Left lung (tissue), 10 donors: ENCODE data around the gene IRX4. TPM values are rescaled to one million over a fixed set of nuclear protein-coding genes. Genes with fewer than 3 reads are reported as not detected.

ENCODE experiments used
- ATAC-seq: fragments of 200-7000 bp; cut with Tn5 transposase; one replicate; pipeline ENCODE4 v1.9.1; 2020; ENCODE audit warnings: moderate library complexity
- DNase-seq, 4 donors: peaks; one replicate each; pipeline ENCODE4 v3.0.0-alpha.2; 2013 to 2020
- H3K27ac ChIP-seq, 2 donors: fragments of 200-600 bp; sonication (generic) in 1 of 2; one replicate each; pipeline versions ENCODE4 v1.5.0 to v1.8.0; 2020 to 2021
- H3K27me3 ChIP-seq, 2 donors: fragments of 200-600 bp; sonication (generic) in 1 of 2; one replicate each; pipeline versions ENCODE4 v1.5.0 to v1.8.0; 2020 to 2021
- H3K36me3 ChIP-seq, 2 donors: fragments of 200-600 bp; sonication (generic) in 1 of 2; one replicate each; pipeline versions ENCODE4 v1.5.0 to v1.8.0; 2020 to 2021
- H3K4me1 ChIP-seq, 2 donors: fragments of 200-600 bp; one replicate each; pipeline ENCODE4 v1.8.0; 2021
- H3K4me3 ChIP-seq, 2 donors: fragments of 200-600 bp; sonication (generic) in 1 of 2; one replicate each; pipeline versions ENCODE4 v1.5.0 to v1.8.0; 2020 to 2021; ENCODE audit warnings: mild to moderate bottlenecking in 1 of 2
- H3K9me3 ChIP-seq, 2 donors: fragments of 200-600 bp; sonication (generic) in 1 of 2; one replicate each; pipeline versions ENCODE4 v1.5.0 to v1.8.0; 2020 to 2021
- intact Hi-C, 2 donors: fragments of 100-400 bp; cut with DNase I; formaldehyde crosslinking; loops; one replicate each; pipeline versions ENCODE4 v1.11.2 to v1.14.2; 2022
- polyA plus RNA-seq, 6 donors: library from polyadenylated mRNA; unstranded; fragments of 120-200 nt; gene quantifications; one replicate each; pipeline ENCODE4 v1.2.1, GENCODE V29; 2013; ENCODE audit not compliant: insufficient read length in 6 of 6
- total RNA-seq, 2 donors: library from RNA; stranded (reverse); fragmentation: NEBNext Ultra II Directional; extraction: Animal tissue kit (Norgen Biotek cat#: 25700); gene quantifications; one replicate each; pipeline ENCODE4 v1.2.1, GENCODE V29; 2021
- TF ChIP-seq, protein P1 (sequence below), 2 donors: fragments of 200-600 bp; sonication (generic) in 1 of 2; IDR thresholded peaks; one replicate each; pipeline versions ENCODE4 v1.5.0 to v1.8.0; 2021; ENCODE audit warnings: antibody characterized with exemption in 2 of 2
- donor health status: DM: no; HTN: yes; CAD: no.
- donor health status: DM: no; HTN: no; CAD: no.

Gene IRX4
- total and polyA plus RNA-seq, 8 donors, result not detected

DNA sequence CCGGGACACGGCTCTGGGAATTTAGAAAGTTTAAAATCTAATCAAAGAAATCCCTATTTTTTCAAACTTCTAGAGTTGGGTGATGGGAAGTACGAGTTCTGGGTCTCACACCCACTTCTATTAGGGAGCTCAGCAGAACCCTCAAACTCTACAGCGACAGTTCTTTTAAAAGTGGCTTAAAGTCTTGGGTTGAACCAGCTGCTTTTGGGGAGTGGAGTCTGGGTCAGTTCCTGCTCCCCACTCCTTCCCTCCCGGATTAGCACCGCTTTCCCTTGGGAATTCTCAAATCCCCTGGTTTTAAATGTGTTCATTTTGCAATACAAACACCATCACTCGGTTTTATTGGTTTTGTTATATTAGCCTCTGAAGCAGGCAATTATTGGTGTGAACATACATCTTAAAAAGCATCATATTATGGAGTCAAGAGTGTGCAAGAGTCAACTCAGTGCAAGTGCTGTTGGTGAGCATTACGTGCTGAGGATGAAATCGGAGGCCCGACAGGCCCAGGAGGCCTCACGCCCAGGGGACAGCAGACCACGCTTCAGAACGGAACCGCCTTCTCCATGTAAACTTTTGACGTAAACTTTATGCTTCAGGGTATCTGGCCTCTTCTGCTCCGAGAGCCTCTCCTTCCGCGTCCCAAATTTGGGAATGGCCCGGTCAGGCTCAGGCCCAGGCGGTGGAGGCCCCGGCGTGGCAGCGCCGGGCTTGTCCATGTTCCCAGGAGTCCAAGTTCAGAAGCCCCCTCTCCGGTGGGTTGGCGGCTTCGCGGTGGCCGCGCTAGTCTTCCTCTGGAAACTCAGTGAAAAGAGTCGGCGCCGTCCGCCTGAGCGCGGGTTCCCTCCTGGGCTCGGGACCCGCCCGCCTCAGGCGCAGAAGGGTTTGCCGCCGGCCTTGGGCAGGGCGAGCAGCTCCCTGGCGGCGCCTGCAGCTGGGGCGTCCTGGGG, 5.3 kb downstream of the IRX4 start:
- TF ChIP-seq, protein P1, sequence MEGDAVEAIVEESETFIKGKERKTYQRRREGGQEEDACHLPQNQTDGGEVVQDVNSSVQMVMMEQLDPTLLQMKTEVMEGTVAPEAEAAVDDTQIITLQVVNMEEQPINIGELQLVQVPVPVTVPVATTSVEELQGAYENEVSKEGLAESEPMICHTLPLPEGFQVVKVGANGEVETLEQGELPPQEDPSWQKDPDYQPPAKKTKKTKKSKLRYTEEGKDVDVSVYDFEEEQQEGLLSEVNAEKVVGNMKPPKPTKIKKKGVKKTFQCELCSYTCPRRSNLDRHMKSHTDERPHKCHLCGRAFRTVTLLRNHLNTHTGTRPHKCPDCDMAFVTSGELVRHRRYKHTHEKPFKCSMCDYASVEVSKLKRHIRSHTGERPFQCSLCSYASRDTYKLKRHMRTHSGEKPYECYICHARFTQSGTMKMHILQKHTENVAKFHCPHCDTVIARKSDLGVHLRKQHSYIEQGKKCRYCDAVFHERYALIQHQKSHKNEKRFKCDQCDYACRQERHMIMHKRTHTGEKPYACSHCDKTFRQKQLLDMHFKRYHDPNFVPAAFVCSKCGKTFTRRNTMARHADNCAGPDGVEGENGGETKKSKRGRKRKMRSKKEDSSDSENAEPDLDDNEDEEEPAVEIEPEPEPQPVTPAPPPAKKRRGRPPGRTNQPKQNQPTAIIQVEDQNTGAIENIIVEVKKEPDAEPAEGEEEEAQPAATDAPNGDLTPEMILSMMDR (IDR thresholded peaks at IDR 0.05), result no peak
- peak in 1 of 4 donors; percentile 10 for DNase-seq
- no peaks in the 10 kb centered on the region for H3K36me3 ChIP-seq
- intact Hi-C loops, result no loop called here
- H3K27me3 ChIP-seq, result peaks cover 84 to 100% of the 10 kb centered on the region in 2 donors
- peaks cover 2 to 11% of the 10 kb centered on the region in 2 donors for H3K4me1 ChIP-seq
- H3K9me3 ChIP-seq, result no peaks in the 10 kb centered on the region
- ATAC-seq, result no peak
- H3K4me3 ChIP-seq, result no peak overlapping the region
- no peak overlapping the region for H3K27ac ChIP-seq

DNA sequence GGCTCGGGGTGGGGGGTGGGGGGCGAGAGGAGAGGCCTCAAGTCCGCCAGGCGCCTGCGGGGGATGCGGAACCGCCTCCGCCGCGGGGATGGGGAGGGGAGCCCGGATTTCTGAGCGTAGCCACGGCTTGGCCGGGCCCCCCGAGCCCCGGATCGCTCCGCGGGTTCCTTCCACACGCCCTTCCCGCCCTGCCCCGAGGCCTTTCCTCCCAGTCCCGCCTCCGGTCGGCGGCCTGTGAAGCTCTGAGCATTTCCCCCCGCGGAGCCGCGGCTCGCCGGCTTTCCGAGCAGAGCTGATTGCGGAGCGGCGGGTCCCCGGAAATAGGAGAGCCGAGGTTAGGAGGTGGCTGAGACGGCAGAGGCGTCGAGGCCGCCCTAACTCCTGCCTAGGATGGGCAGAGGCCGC, 6.1 kb downstream of the IRX4 start:
- H3K9me3 ChIP-seq, result no peaks in the 10 kb centered on the region
- TF ChIP-seq, protein P1 (IDR thresholded peaks at IDR 0.05), result no peak
- H3K4me3 ChIP-seq, result no peak overlapping the region
- H3K36me3 ChIP-seq, result no peaks in the 10 kb centered on the region
- peaks cover 77 to 99% of the 10 kb centered on the region in 2 donors for H3K27me3 ChIP-seq
- DNase-seq (no peak), ATAC-seq (no peak)
- peaks cover 0 to 9% of the 10 kb centered on the region in 2 donors for H3K4me1 ChIP-seq
- no peak overlapping the region for H3K27ac ChIP-seq
- intact Hi-C loops, result no loop called here

- peaks cover 73 to 99% of the 10 kb centered on the region in 2 donors for H3K27me3 ChIP-seq
- H3K4me3 ChIP-seq, result no peak overlapping the region
- no peaks in the 10 kb centered on the region for H3K9me3 ChIP-seq
- TF ChIP-seq, protein P1 (IDR thresholded peaks at IDR 0.05), result no peak
- ATAC-seq, result no peak
- no peaks in the 10 kb centered on the region for H3K36me3 ChIP-seq
- no peak for DNase-seq
- no peak overlapping the region for H3K27ac ChIP-seq
- intact Hi-C loops, result no loop called here
- H3K4me1 ChIP-seq, result peaks cover 0 to 9% of the 10 kb centered on the region in 2 donors
Observed at GRCh38 chr5:1875843-1876659, 6.7 kb downstream of the IRX4 start.

DNA sequence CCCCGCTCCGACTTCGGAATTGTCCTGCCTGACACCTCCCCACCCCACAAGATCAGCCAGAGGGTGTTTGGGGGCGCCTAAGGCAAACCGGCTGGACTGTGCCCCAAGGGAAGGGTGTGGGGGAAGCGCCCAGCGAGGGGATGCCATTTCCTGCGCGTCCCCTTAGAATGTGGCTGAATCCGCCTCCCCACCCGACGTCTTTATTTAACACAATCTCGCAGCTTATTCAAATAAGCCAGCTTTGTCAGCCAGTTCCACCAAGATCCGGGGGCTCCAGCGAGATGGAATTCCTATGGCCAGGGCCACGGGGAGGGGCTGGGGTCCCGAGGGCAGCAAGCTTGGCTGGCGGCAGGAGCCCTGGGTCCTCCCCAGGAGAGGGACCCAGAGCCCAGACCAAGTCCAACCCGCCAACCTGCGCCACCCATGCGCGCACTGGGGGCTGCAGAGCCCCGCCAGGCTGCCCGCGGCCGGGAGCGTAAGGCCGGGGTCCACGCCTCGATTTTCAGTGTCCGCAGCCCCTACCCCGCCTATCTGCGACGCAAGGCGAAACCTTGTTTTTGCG, 7.4 kb downstream of the IRX4 start:
- no peak overlapping the region for H3K27ac ChIP-seq
- H3K4me3 ChIP-seq, result no peak overlapping the region
- TF ChIP-seq, protein P1 (IDR thresholded peaks at IDR 0.05), result no peak
- H3K9me3 ChIP-seq, result no peaks in the 10 kb centered on the region
- peaks cover 68 to 93% of the 10 kb centered on the region in 2 donors for H3K27me3 ChIP-seq
- DNase-seq (no peak), ATAC-seq (no peak)
- H3K36me3 ChIP-seq, result no peaks in the 10 kb centered on the region
- H3K4me1 ChIP-seq, result peaks cover 0 to 9% of the 10 kb centered on the region in 2 donors
- intact Hi-C loops, result no loop called here
